ENCODE measurements around the gene YEATS4.

YEATS4 gene

GRCh38 chr12:69368171-69368570 is 8.6 kb downstream of the YEATS4 start:
- DNase-seq (ENCODE audit: low spot score), result no peak
- TF ChIP-seq CTCF (IDR thresholded peaks at IDR 0.05; ENCODE audit: extremely low read depth, missing control alignments), result no peak

- DNase-seq (ENCODE audit: low spot score), result no peak
- TF ChIP-seq CTCF (IDR thresholded peaks at IDR 0.05; ENCODE audit: extremely low read depth, missing control alignments), result no peak
Measured at GRCh38 chr12:69383074-69383473, 23.5 kb downstream of the YEATS4 start.

DNA sequence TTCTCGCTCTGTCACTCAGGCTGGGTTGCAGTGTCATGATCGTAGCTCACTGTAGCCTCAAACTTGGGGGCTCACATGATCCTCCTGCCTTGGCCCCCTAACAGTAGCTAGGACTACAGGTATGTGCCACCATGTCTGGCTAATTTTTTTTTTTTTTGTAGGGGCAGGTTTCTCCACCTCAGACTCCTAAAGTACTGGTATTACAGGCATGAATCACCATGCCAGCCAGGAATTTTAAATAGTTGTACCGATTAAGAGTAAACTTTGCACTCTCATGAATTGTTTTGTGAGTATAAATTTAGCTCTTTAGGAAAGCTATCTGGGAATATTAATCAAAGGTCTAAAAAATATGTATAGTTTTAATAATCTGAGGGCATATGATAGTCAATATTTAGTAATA is 25.5 kb downstream of the YEATS4 start:
- no peak for TF ChIP-seq CTCF (IDR thresholded peaks at IDR 0.05; ENCODE audit: extremely low read depth, missing control alignments)
- DNase-seq (ENCODE audit: low spot score), result no peak

- TF ChIP-seq CTCF (IDR thresholded peaks at IDR 0.05; ENCODE audit: extremely low read depth, missing control alignments), result no peak
- no peak for DNase-seq (ENCODE audit: low spot score)
Measured at GRCh38 chr12:69386921-69387320, 27.4 kb downstream of the YEATS4 start.

- no peak for DNase-seq (ENCODE audit: low spot score)
- peak; percentile 41 for TF ChIP-seq CTCF (IDR thresholded peaks at IDR 0.05; ENCODE audit: extremely low read depth, missing control alignments)
Measured at GRCh38 chr12:69388371-69388770, 28.8 kb downstream of the YEATS4 start.

DNA sequence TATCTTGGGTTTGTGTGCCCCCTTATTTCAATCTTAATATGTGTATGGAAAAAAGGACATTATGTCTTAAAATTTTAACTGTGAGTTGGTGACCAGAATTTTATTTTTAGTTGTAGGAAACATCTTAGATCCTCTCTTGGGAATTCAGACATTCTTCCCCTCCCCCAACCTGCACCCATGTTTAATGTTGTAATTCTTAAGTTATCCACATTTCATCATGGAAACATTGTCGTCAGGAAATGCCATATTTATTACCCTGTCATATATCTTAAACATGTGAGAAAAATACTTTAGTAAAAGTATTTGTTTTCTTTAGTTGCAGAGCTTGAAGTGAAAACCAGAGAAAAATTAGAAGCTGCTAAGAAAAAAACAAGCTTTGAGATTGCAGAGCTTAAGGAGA is 30.3 kb downstream of the YEATS4 start:
- no peak for TF ChIP-seq CTCF (IDR thresholded peaks at IDR 0.05; ENCODE audit: extremely low read depth, missing control alignments)
- no peak for DNase-seq (ENCODE audit: low spot score)

- DNase-seq (ENCODE audit: low spot score), result peak; percentile 19
- TF ChIP-seq CTCF (IDR thresholded peaks at IDR 0.05; ENCODE audit: extremely low read depth, missing control alignments), result no peak
Measured at GRCh38 chr12:69392179-69392928, 32.8 kb downstream of the YEATS4 start.

Data from GM20000 (cell line).